MM.1S (cell line): ENCODE measurements around the gene GNAT1.

Experiments
- DNase-seq: peaks from one replicate; pipeline ENCODE4 v3.0.0-alpha.2; 2015
- H2AFZ ChIP-seq: fragments of 300-600 bp; sonication (generic); 2 replicates; pipeline ENCODE4 v1.6.0; 2016; ENCODE audit warnings: antibody characterized with exemption, low read length
- H3F3A ChIP-seq: fragments of 300-600 bp; sonication (generic); 2 replicates; pipeline ENCODE4 v1.6.1; 2016; ENCODE audit warnings: mild to moderate bottlenecking, antibody characterized with exemption, low read length, moderate library complexity, mixed read lengths; ENCODE audit not compliant: insufficient read depth
- H3K27ac ChIP-seq: fragments of 300-600 bp; sonication (generic); 2 replicates; pipeline ENCODE4 v1.5.1; 2016; ENCODE audit warnings: mild to moderate bottlenecking, low read length
- H3K27me3 ChIP-seq: fragments of 300-600 bp; sonication (generic); replicated peaks from 2 replicates; pipeline ENCODE4 v1.6.0; 2016; ENCODE audit warnings: low read length; ENCODE audit not compliant: insufficient read depth
- H3K36me3 ChIP-seq: fragments of 300-600 bp; sonication (generic); replicated peaks from 2 replicates; pipeline ENCODE4 v1.6.1; 2016; ENCODE audit warnings: mild to moderate bottlenecking, low read length, mixed read lengths; ENCODE audit not compliant: insufficient read depth
- H3K4me1 ChIP-seq: fragments of 300-600 bp; sonication (generic); 2 replicates; pipeline ENCODE4 v1.6.1; 2016; ENCODE audit warnings: low read length, mixed read lengths
- H3K4me2 ChIP-seq: fragments of 300-600 bp; sonication (generic); 2 replicates; pipeline ENCODE4 v1.6.0; 2016; ENCODE audit warnings: low read depth, low read length
- H3K4me3 ChIP-seq: fragments of 300-600 bp; sonication (generic); 2 replicates; pipeline ENCODE4 v1.5.1; 2016; ENCODE audit warnings: low read length, mixed read lengths
- H3K79me2 ChIP-seq: fragments of 300-600 bp; sonication (generic); 2 replicates; pipeline ENCODE4 v1.6.1; 2016; ENCODE audit warnings: mixed run types, low read length, mixed read lengths
- H3K9ac ChIP-seq: fragments of 300-600 bp; sonication (generic); 2 replicates; pipeline ENCODE4 v1.6.1; 2016; ENCODE audit warnings: low read length, mixed read lengths
- H3K9me2 ChIP-seq: fragments of 300-600 bp; sonication (generic); replicated peaks from 2 replicates; pipeline ENCODE4 v1.6.1; 2016; ENCODE audit warnings: mild to moderate bottlenecking, low read length, mixed read lengths; ENCODE audit not compliant: insufficient read depth
- H3K9me3 ChIP-seq: fragments of 300-600 bp; sonication (generic); replicated peaks from 2 replicates; pipeline ENCODE4 v1.6.1; 2016; ENCODE audit warnings: mild to moderate bottlenecking, low read length, mixed read lengths; ENCODE audit not compliant: insufficient read depth
- H4K20me1 ChIP-seq: fragments of 300-600 bp; sonication (generic); 2 replicates; pipeline ENCODE4 v1.6.1; 2016; ENCODE audit warnings: mild to moderate bottlenecking, low read length, moderate library complexity, mixed read lengths; ENCODE audit not compliant: insufficient read depth
- EZH2 ChIP-seq: fragments of 300-600 bp; sonication (generic); optimal IDR thresholded peaks from 2 replicates; pipeline ENCODE3; 2017; ENCODE audit warnings: low read depth, mild to moderate bottlenecking, antibody characterized with exemption, low read length, mixed read lengths
- EZH2phosphoT487 ChIP-seq: fragments of 300-600 bp; sonication (generic); IDR thresholded peaks from 2 replicates; pipeline ENCODE4 v1.6.1; 2018; ENCODE audit warnings: antibody characterized with exemption, low read length
- TF ChIP-seq, protein P1 (sequence below): fragments of 300-600 bp; sonication (generic); IDR thresholded peaks from 2 replicates; pipeline ENCODE4 v1.5.1; 2016; ENCODE audit warnings: antibody characterized with exemption, low read length, mixed read lengths

The GNAT1 gene

DNA sequence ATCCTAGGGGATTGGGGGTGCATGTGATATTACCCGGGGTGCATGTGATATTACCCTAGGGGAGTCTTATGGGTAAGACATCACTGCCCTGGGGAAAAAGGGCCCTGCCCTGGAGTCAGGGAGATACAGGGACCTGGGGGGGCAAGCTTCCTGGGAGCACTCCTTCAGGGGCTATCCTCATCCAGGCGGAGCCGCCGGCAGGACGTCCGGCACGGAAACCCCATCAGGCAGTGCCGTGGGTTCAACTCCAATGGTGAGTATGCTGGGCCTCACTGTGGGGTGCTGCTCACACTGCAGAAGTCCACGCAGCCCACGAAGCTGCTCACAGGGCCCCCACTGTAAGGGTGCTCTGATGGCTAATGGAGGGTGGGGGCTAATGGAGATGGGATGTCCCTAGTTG, 5.3 kb upstream of the GNAT1 start:
- H3K4me1 ChIP-seq = no peaks in the 10 kb centered on the region
- H3F3A ChIP-seq = no peaks in the 10 kb centered on the region
- no peaks in the 10 kb centered on the region for H4K20me1 ChIP-seq
- no peaks in the 10 kb centered on the region for H3K9me2 ChIP-seq
- H3K4me3 ChIP-seq = no peak overlapping the region
- no peak overlapping the region for H3K9ac ChIP-seq
- no peak overlapping the region for H3K27ac ChIP-seq
- H2AFZ ChIP-seq = no peak overlapping the region
- no peak for DNase-seq
- H3K36me3 ChIP-seq = no peaks in the 10 kb centered on the region
- H3K4me2 ChIP-seq = no peak overlapping the region
- TF ChIP-seq EZH2 (no peak), EZH2phosphoT487 (no peak)
- TF ChIP-seq, protein P1, sequence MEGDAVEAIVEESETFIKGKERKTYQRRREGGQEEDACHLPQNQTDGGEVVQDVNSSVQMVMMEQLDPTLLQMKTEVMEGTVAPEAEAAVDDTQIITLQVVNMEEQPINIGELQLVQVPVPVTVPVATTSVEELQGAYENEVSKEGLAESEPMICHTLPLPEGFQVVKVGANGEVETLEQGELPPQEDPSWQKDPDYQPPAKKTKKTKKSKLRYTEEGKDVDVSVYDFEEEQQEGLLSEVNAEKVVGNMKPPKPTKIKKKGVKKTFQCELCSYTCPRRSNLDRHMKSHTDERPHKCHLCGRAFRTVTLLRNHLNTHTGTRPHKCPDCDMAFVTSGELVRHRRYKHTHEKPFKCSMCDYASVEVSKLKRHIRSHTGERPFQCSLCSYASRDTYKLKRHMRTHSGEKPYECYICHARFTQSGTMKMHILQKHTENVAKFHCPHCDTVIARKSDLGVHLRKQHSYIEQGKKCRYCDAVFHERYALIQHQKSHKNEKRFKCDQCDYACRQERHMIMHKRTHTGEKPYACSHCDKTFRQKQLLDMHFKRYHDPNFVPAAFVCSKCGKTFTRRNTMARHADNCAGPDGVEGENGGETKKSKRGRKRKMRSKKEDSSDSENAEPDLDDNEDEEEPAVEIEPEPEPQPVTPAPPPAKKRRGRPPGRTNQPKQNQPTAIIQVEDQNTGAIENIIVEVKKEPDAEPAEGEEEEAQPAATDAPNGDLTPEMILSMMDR = no peak
- H3K27me3 ChIP-seq = peaks cover 52% of the 10 kb centered on the region
- H3K9me3 ChIP-seq = no peaks in the 10 kb centered on the region
- H3K79me2 ChIP-seq = no peaks in the 10 kb centered on the region

GRCh38 chr3:50187750-50188149, 3.7 kb upstream of the GNAT1 start:
- no peak overlapping the region for H3K9ac ChIP-seq
- DNase-seq = no peak
- H3K27ac ChIP-seq = no peak overlapping the region
- peaks cover 61% of the 10 kb centered on the region for H3K27me3 ChIP-seq
- H3K4me1 ChIP-seq = no peaks in the 10 kb centered on the region
- no peaks in the 10 kb centered on the region for H3K9me2 ChIP-seq
- no peak overlapping the region for H3K4me3 ChIP-seq
- no peaks in the 10 kb centered on the region for H3K36me3 ChIP-seq
- H4K20me1 ChIP-seq = no peaks in the 10 kb centered on the region
- H3K4me2 ChIP-seq = no peak overlapping the region
- H3K79me2 ChIP-seq = no peaks in the 10 kb centered on the region
- H3K9me3 ChIP-seq = no peaks in the 10 kb centered on the region
- no peaks in the 10 kb centered on the region for H3F3A ChIP-seq
- TF ChIP-seq, protein P1 = no peak
- TF ChIP-seq EZH2 = no peak
- TF ChIP-seq EZH2phosphoT487 = no peak
- H2AFZ ChIP-seq = no peak overlapping the region

GRCh38 chr3:50189274-50189673, 2.1 kb upstream of the GNAT1 start:
- H3K79me2 ChIP-seq = no peaks in the 10 kb centered on the region
- H3K4me2 ChIP-seq = no peak overlapping the region
- no peaks in the 10 kb centered on the region for H3K4me1 ChIP-seq
- no peak overlapping the region for H2AFZ ChIP-seq
- no peak overlapping the region for H3K4me3 ChIP-seq
- peak; percentile 32 for DNase-seq
- no peak overlapping the region for H3K27ac ChIP-seq
- no peak for TF ChIP-seq EZH2phosphoT487
- TF ChIP-seq, protein P1 = peak; percentile 47
- TF ChIP-seq EZH2 = no peak
- no peak overlapping the region for H3K9ac ChIP-seq
- H3F3A ChIP-seq = no peaks in the 10 kb centered on the region
- no peaks in the 10 kb centered on the region for H3K9me3 ChIP-seq
- no peaks in the 10 kb centered on the region for H4K20me1 ChIP-seq
- peaks cover 60% of the 10 kb centered on the region for H3K27me3 ChIP-seq
- no peaks in the 10 kb centered on the region for H3K36me3 ChIP-seq
- no peaks in the 10 kb centered on the region for H3K9me2 ChIP-seq

DNA sequence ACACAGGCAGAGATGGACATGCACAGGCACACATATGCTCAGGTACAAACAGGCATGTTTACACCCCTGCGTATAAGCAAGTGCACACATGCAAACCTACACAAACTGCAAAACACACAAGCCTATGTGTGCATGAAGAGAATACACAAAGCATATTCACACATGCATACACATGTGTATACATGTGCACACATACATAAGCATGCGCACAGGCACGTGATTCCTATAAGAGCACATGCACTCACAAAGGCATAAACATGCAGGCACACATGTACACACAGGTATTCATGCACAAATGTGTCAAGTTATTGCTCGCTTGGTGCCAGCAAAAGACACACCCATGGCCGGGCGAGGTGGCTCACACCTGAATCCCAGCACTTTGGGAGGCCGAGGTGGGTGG, 1.4 kb upstream of the GNAT1 start:
- Histone ChIP-seq H3K4me2 (no peak overlapping the region), H3F3A (no peaks in the 10 kb centered on the region), H4K20me1 (no peaks in the 10 kb centered on the region), H3K4me3 (no peak overlapping the region), H3K9ac (no peak overlapping the region), H3K9me3 (no peaks in the 10 kb centered on the region), H2AFZ (no peak overlapping the region), H3K4me1 (no peaks in the 10 kb centered on the region), H3K27me3 (peaks cover 58% of the 10 kb centered on the region), H3K36me3 (no peaks in the 10 kb centered on the region), H3K9me2 (no peaks in the 10 kb centered on the region), H3K79me2 (no peaks in the 10 kb centered on the region), H3K27ac (no peak overlapping the region)
- TF ChIP-seq EZH2phosphoT487 = no peak
- DNase-seq = no peak
